HepG2 (cell line): ENCODE data around the gene HIF1AN. TPM values are rescaled to one million over a fixed set of nuclear protein-coding genes. Genes with fewer than 3 reads are reported as not detected.

ENCODE experiments used
- CREB1 ChIP-seq, 2 experiments: fragments of 450-650 bp in 1 of 2; IDR thresholded peaks; 2 replicates each; pipeline ENCODE4 v1.6.1; 2016 to 2017; ENCODE audit warnings: control low read depth in 1 of 2, mild to moderate bottlenecking in 1 of 2, missing compliant biosample characterization in 1 of 2, missing genetic modification characterization in 1 of 2
- DRAP1 ChIP-seq: IDR thresholded peaks from 2 replicates; pipeline ENCODE4 v1.6.1; 2016; ENCODE audit warnings: missing genetic modification reagents, missing compliant biosample characterization
- E2F5 ChIP-seq: sonication (generic); formaldehyde crosslinking; conservative IDR thresholded peaks from 2 replicates; pipeline ENCODE4 v1.4.0; 2020; ENCODE audit warnings: missing genetic modification reagents
- HMG20B ChIP-seq: conservative IDR thresholded peaks from 2 replicates; pipeline ENCODE4 v1.6.1; 2016; ENCODE audit warnings: missing genetic modification reagents, missing compliant biosample characterization
- IKZF4 ChIP-seq: sonication (generic); formaldehyde crosslinking; IDR thresholded peaks from 2 replicates; pipeline ENCODE4 v1.5.1; 2020; ENCODE audit warnings: borderline replicate concordance, mild to moderate bottlenecking, low read depth, missing genetic modification reagents; ENCODE audit errors: not compliant biosample characterization
- ISL2 ChIP-seq: sonication (generic); formaldehyde crosslinking; IDR thresholded peaks from 2 replicates; pipeline ENCODE4 v1.5.0; 2020; ENCODE audit warnings: missing genetic modification reagents
- PAX8 ChIP-seq: sonication (generic); formaldehyde crosslinking; IDR thresholded peaks from 2 replicates; pipeline ENCODE4 v1.8.0; 2022; ENCODE audit warnings: mild to moderate bottlenecking, missing genetic modification reagents, borderline replicate concordance
- PBX3 ChIP-seq: sonication (generic); formaldehyde crosslinking; IDR thresholded peaks from 2 replicates; pipeline ENCODE4 v1.8.1; 2023; ENCODE audit warnings: missing genetic modification reagents, inconsistent platforms, borderline replicate concordance
- PPARG ChIP-seq: conservative IDR thresholded peaks from 2 replicates; pipeline ENCODE4 v1.6.1; 2016; ENCODE audit warnings: missing biosample characterization, missing genetic modification reagents
- SRSF1 ChIP-seq: fragments of 200-400 bp; formaldehyde crosslinking; optimal IDR thresholded peaks from 2 replicates; pipeline ENCODE3; 2017; ENCODE audit warnings: mild to moderate bottlenecking, low read depth, low read length, moderate library complexity
- TMF1 ChIP-seq: sonication (generic); formaldehyde crosslinking; IDR thresholded peaks from 2 replicates; pipeline ENCODE4 v1.8.1; 2022; ENCODE audit warnings: low read depth, missing genetic modification reagents
- ZNF672 ChIP-seq: sonication (generic); formaldehyde crosslinking; IDR thresholded peaks from 2 replicates; pipeline ENCODE4 v1.8.1; 2022; ENCODE audit warnings: missing genetic modification reagents
- ZNF740 ChIP-seq: sonication (generic); formaldehyde crosslinking; IDR thresholded peaks from 2 replicates; pipeline ENCODE4 v1.4.0; 2020; ENCODE audit warnings: missing genetic modification reagents
- ZNF749 ChIP-seq: sonication (generic); formaldehyde crosslinking; IDR thresholded peaks from 2 replicates; pipeline ENCODE4 v1.8.0; 2022; ENCODE audit warnings: mild to moderate bottlenecking, missing genetic modification reagents, moderate library complexity, borderline replicate concordance
- ZNF780A ChIP-seq: sonication (generic); formaldehyde crosslinking; IDR thresholded peaks from 2 replicates; pipeline ENCODE4 v1.8.0; 2022; ENCODE audit warnings: mild to moderate bottlenecking, missing genetic modification reagents, moderate library complexity
- ZNF781 ChIP-seq: sonication (generic); formaldehyde crosslinking; IDR thresholded peaks from 2 replicates; pipeline ENCODE4 v1.5.1; 2020; ENCODE audit warnings: borderline replicate concordance, mild to moderate bottlenecking, missing genetic modification reagents; ENCODE audit errors: not compliant biosample characterization
- ZXDC ChIP-seq: sonication (generic); formaldehyde crosslinking; IDR thresholded peaks from 2 replicates; pipeline ENCODE4 v1.5.0; 2020; ENCODE audit warnings: mild to moderate bottlenecking, missing genetic modification reagents
- polyA plus RNA-seq, 8 experiments: library from polyadenylated mRNA; depleted of rRNA in 3 of 8; stranded (reverse) in 7 of 8; unstranded in 1 of 8; fragments of >200 nt; fragmentation: Illumina TruSeq in 4 of 8; extraction: Trizol in 4 of 8; gene quantifications; 2 replicates each; pipeline versions ENCODE4 v1.2.1 to v1.2.3, GENCODE V29; 2011 to 2016; ENCODE audit warnings: low read depth in 4 of 8, missing spikeins in 1 of 8, mixed read lengths in 1 of 8; ENCODE audit not compliant: insufficient read depth in 1 of 8
- total RNA-seq, 5 experiments: library from RNA; depleted of rRNA; stranded (reverse); fragments of >200 nt; fragmentation: Illumina TruSeq; extraction: Trizol; gene quantifications; 2 replicates each; pipeline ENCODE4 v1.2.3, GENCODE V29; 2016; ENCODE audit warnings: low read depth in 1 of 5

Gene HIF1AN
- total and polyA plus RNA-seq, 2 of the 13 experiments (the other 11 are each of a cell fraction or from before 2014, with no cell fraction given): 8.6 to 10.7 TPM

GRCh38 chr10:100569687-100570481 lies 34.1 kb downstream of the HIF1AN start (continued):
- TF ChIP-seq E2F5 (CRISPR knock-in tag) (no peak), ZNF740 (CRISPR knock-in tag) (no peak), CREB1 (IDR thresholded peaks at IDR 0.05) (no peak), CREB1 (CRISPR knock-in tag; IDR thresholded peaks at IDR 0.05) (no peak), PPARG (CRISPR knock-in tag) (no peak), TMF1 (CRISPR knock-in tag) (no peak), ZNF781 (CRISPR knock-in tag) (no peak), DRAP1 (CRISPR knock-in tag) (peak; percentile 45; the same call in 1 of the 2 replicates), PBX3 (CRISPR knock-in tag) (no peak), SRSF1 (peak; percentile 56), ZNF780A (CRISPR knock-in tag) (no peak), ZXDC (CRISPR knock-in tag) (0 out of 2 replicates have a peak, but pooled peaks have one; percentile 20), ZNF749 (CRISPR knock-in tag) (no peak), PAX8 (CRISPR knock-in tag) (no peak), ZNF672 (CRISPR knock-in tag) (no peak), HMG20B (no peak), IKZF4 (CRISPR knock-in tag) (peak; percentile 33), ISL2 (CRISPR knock-in tag) (no peak)
